ENCODE measurements around the gene FLVCR2.

GRCh38 chr14:75553157-75553556 is 25.3 kb upstream of the FLVCR2 start:
- TF ChIP-seq EZH2 (IDR thresholded peaks at IDR 0.05; ENCODE audit: low read depth, unreplicated experiment) = no peak
- no peak for TF ChIP-seq CTCF (conservative IDR thresholded peaks at IDR 0.05; ENCODE audit: low read depth in 2 of 2)
- no peak for TF ChIP-seq EZH2phosphoT487 (IDR thresholded peaks at IDR 0.05; ENCODE audit: unreplicated experiment)
- no peak for TF ChIP-seq POLR2AphosphoS5 (IDR thresholded peaks at IDR 0.05; ENCODE audit: low read depth)
- no peak for TF ChIP-seq REST (IDR thresholded peaks at IDR 0.05; ENCODE audit: unreplicated experiment)
- TF ChIP-seq ZNF331 (CRISPR knock-in tag; IDR thresholded peaks at IDR 0.05; ENCODE audit: low read depth) = no peak
- TF ChIP-seq ZNF114 (CRISPR knock-in tag; IDR thresholded peaks at IDR 0.05) = no peak
- no peak for TF ChIP-seq NANOG (IDR thresholded peaks at IDR 0.05; ENCODE audit: borderline replicate concordance)
- no peak for TF ChIP-seq ETS1 (IDR thresholded peaks at IDR 0.05)
- TF ChIP-seq CREB1 (CRISPR knock-in tag; IDR thresholded peaks at IDR 0.05; ENCODE audit: low read depth) = no peak
- no peak for TF ChIP-seq STAT1 (IDR thresholded peaks at IDR 0.05; ENCODE audit: unreplicated experiment)
